ENCODE data around the gene GALK2.

GALK2 gene

GRCh38 chr15:49303003-49303402, 133.0 kb downstream of the GALK2 start:
- H3K4me3 ChIP-seq (ENCODE audit: low read depth, low read length) = no peak overlapping the region
- no peak for DNase-seq (ENCODE audit: low read depth, low spot score)
- in situ Hi-C loops (cut with HindIII; ENCODE audit: low sequenced_read_pairs) = no loop called here
- TF ChIP-seq CTCF (IDR thresholded peaks at IDR 0.05; ENCODE audit: low read depth, low read length) = no peak

GRCh38 chr15:49306551-49306950, 136.5 kb downstream of the GALK2 start:
- in situ Hi-C loops (cut with HindIII; ENCODE audit: low sequenced_read_pairs) = no loop called here
- TF ChIP-seq CTCF (IDR thresholded peaks at IDR 0.05; ENCODE audit: low read depth, low read length) = no peak
- DNase-seq (ENCODE audit: low read depth, low spot score) = no peak
- H3K4me3 ChIP-seq (ENCODE audit: low read depth, low read length) = no peak overlapping the region

- DNase-seq (ENCODE audit: low read depth, low spot score) = no peak
- no peak overlapping the region for H3K4me3 ChIP-seq (ENCODE audit: low read depth, low read length)
- no peak for TF ChIP-seq CTCF (IDR thresholded peaks at IDR 0.05; ENCODE audit: low read depth, low read length)
- in situ Hi-C loops (cut with HindIII; ENCODE audit: low sequenced_read_pairs) = no loop called here
These were observed 138.6 kb downstream of the GALK2 start for GRCh38 chr15:49308686-49309085.

GRCh38 chr15:49309889-49310288, 139.8 kb downstream of the GALK2 start:
- TF ChIP-seq CTCF (IDR thresholded peaks at IDR 0.05; ENCODE audit: low read depth, low read length) = no peak
- DNase-seq (ENCODE audit: low read depth, low spot score) = no peak

GRCh38 chr15:49313650-49314049, 143.6 kb downstream of the GALK2 start:
- no peak overlapping the region for H3K4me3 ChIP-seq (ENCODE audit: low read depth, low read length)
- no peak for TF ChIP-seq CTCF (IDR thresholded peaks at IDR 0.05; ENCODE audit: low read depth, low read length)
- peak; percentile 83 for DNase-seq (ENCODE audit: low read depth, low spot score)
- in situ Hi-C loops (cut with HindIII; ENCODE audit: low sequenced_read_pairs) = no loop called here

More at GRCh38 chr15:49309889-49310288, 139.8 kb downstream of the GALK2 start:
- in situ Hi-C loops (cut with HindIII; ENCODE audit: low sequenced_read_pairs) = no loop called here
- no peak overlapping the region for H3K4me3 ChIP-seq (ENCODE audit: low read depth, low read length)

- in situ Hi-C loops (cut with HindIII; ENCODE audit: low sequenced_read_pairs) = no loop called here
- H3K4me3 ChIP-seq (ENCODE audit: low read depth, low read length) = no peak overlapping the region
- TF ChIP-seq CTCF (IDR thresholded peaks at IDR 0.05; ENCODE audit: low read depth, low read length) = no peak
- DNase-seq (ENCODE audit: low read depth, low spot score) = no peak
These were observed 144.7 kb downstream of the GALK2 start for GRCh38 chr15:49314716-49315115.

GRCh38 chr15:49315391-49315823, 145.4 kb downstream of the GALK2 start:
- no peak overlapping the region for H3K4me3 ChIP-seq (ENCODE audit: low read depth, low read length)
- no peak for TF ChIP-seq CTCF (IDR thresholded peaks at IDR 0.05; ENCODE audit: low read depth, low read length)
- in situ Hi-C loops (cut with HindIII; ENCODE audit: low sequenced_read_pairs) = no loop called here
- DNase-seq (ENCODE audit: low read depth, low spot score) = peak; percentile 36

Data from astrocyte of the spinal cord (primary cell).